Measurements from ENCODE around the gene GNL1.
A peak's percentile ranks its signal among the peaks of the same experiment; 100 is the strongest.

Gene GNL1

DNA sequence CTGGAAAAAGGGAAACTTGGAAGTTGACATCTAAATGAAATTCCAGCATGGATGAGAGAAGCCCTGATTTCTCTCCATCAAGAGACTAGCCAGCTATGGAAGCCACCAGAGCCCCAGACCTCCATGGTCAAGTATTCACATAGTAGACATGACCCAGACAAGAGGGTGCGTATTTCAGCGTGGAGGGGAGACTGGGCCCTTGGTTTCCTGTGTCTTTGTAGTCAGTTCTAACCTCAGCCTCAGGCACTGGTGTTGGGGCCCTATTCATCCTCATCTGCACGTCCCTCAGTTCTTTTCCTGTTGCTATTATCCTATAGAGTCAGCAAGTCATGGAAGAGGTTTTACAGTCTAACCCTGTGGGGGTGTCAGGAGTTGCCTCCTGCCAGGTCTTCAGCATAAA, 12.5 kb downstream of the GNL1 start:
- DNase-seq (ENCODE audit: extremely low spot score): no peak
- CTCF ChIA-PET: interaction anchor here (1.0 to 2.0 kb wide), 4 partner anchors 11 to 62 kb away, joined by 4 to 8 read pairs (median 6); no protein-coding TSS in a partner anchor
- TF ChIP-seq LEF1 (IDR thresholded peaks at IDR 0.05; ENCODE audit: borderline replicate concordance) (no peak), NFRKB (IDR thresholded peaks at IDR 0.05) (no peak), ZNF384 (IDR thresholded peaks at IDR 0.05) (no peak), BHLHE40 (IDR thresholded peaks at IDR 0.05; ENCODE audit: borderline replicate concordance) (no peak), SP1 (IDR thresholded peaks at IDR 0.05) (no peak), ELF4 (IDR thresholded peaks at IDR 0.05) (no peak)
- POLR2A ChIA-PET: interaction anchor here (3.0 kb wide), 1 partner anchor 12 kb away, joined by 17 read pairs; the partner anchor contains the start of genes GNL1 and PRR3

DNA sequence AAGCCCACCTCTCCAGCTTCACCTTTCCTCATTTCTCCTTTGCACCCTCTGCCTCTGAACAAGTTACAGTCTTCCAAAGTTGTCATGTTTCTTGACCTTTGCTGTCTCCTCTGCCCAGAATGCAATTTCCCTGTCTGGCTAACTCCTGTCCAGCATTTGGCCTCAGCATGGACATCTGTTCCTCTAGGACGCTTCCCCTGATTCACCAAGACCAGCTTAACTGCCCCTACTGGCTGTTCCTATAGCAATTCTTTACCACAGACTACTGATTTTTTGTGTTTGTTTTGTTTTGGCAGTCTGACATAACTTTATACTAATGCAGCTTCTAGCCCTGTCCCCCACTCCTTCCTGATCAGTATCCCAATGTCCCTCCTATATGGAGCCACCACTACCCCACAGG, 13.4 kb downstream of the GNL1 start:
- ChIA-PET CTCF (interaction anchor here (0.5 to 1.3 kb wide), 5 partner anchors 10 to 142 kb away, joined by 3 to 5 read pairs (median 4); no protein-coding TSS in a partner anchor), POLR2A (interaction anchor here (0.6 to 3.0 kb wide), 2 partner anchors 13 to 70 kb away, joined by 3 to 17 read pairs; partner anchors contain the start of genes GNL1 and PRR3)
- DNase-seq (ENCODE audit: extremely low spot score): no peak
- TF ChIP-seq FOXK2 (IDR thresholded peaks at IDR 0.05): no peak
- TF ChIP-seq L3MBTL2 (conservative IDR thresholded peaks at IDR 0.05): no peak
- no peak for TF ChIP-seq SP1 (IDR thresholded peaks at IDR 0.05)
- TF ChIP-seq BHLHE40 (IDR thresholded peaks at IDR 0.05; ENCODE audit: borderline replicate concordance): no peak

DNA sequence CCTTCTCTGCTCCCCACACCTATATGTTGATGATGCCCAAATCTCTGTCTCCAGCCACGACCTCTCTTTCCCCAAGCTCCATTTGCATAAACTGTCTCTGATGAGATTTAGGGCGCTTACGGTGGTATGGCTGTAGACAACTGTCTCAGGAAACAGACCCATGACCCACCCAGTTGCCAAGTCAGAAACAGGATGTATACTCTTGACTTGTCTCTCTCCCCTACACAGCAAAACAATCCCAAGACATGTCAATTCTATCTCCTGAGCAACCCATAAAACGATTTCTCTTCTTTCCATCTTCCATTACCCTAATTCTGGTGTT, 13.9 kb downstream of the GNL1 start:
- TF ChIP-seq SUZ12 (IDR thresholded peaks at IDR 0.05): no peak
- TF ChIP-seq LEF1 (IDR thresholded peaks at IDR 0.05; ENCODE audit: borderline replicate concordance): no peak
- TF ChIP-seq FOXM1 (IDR thresholded peaks at IDR 0.05; ENCODE audit: borderline replicate concordance): no peak
- TF ChIP-seq BHLHE40 (IDR thresholded peaks at IDR 0.05; ENCODE audit: borderline replicate concordance): no peak
- TF ChIP-seq, protein P1, sequence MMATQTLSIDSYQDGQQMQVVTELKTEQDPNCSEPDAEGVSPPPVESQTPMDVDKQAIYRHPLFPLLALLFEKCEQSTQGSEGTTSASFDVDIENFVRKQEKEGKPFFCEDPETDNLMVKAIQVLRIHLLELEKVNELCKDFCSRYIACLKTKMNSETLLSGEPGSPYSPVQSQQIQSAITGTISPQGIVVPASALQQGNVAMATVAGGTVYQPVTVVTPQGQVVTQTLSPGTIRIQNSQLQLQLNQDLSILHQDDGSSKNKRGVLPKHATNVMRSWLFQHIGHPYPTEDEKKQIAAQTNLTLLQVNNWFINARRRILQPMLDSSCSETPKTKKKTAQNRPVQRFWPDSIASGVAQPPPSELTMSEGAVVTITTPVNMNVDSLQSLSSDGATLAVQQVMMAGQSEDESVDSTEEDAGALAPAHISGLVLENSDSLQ (IDR thresholded peaks at IDR 0.05): no peak
- no peak for TF ChIP-seq SP1 (IDR thresholded peaks at IDR 0.05)
- no peak for TF ChIP-seq FOXA1 (IDR thresholded peaks at IDR 0.05)
- TF ChIP-seq L3MBTL2 (conservative IDR thresholded peaks at IDR 0.05): no peak
- TF ChIP-seq HDGF (IDR thresholded peaks at IDR 0.05; ENCODE audit: borderline replicate concordance): no peak
- no peak for TF ChIP-seq FOXK2 (IDR thresholded peaks at IDR 0.05)
- no peak for TF ChIP-seq ARNT (IDR thresholded peaks at IDR 0.05)
- no peak for TF ChIP-seq CTBP1 (IDR thresholded peaks at IDR 0.05; ENCODE audit: borderline replicate concordance)
- ChIA-PET CTCF (interaction anchor here (1.2 to 1.8 kb wide), 6 partner anchors 9 to 143 kb away, joined by 4 to 18 read pairs (median 8); no protein-coding TSS in a partner anchor), POLR2A (interaction anchor here (3.0 kb wide), 1 partner anchor 14 kb away, joined by 17 read pairs; the partner anchor contains the start of genes GNL1 and PRR3)
- DNase-seq (ENCODE audit: extremely low spot score): no peak

DNA sequence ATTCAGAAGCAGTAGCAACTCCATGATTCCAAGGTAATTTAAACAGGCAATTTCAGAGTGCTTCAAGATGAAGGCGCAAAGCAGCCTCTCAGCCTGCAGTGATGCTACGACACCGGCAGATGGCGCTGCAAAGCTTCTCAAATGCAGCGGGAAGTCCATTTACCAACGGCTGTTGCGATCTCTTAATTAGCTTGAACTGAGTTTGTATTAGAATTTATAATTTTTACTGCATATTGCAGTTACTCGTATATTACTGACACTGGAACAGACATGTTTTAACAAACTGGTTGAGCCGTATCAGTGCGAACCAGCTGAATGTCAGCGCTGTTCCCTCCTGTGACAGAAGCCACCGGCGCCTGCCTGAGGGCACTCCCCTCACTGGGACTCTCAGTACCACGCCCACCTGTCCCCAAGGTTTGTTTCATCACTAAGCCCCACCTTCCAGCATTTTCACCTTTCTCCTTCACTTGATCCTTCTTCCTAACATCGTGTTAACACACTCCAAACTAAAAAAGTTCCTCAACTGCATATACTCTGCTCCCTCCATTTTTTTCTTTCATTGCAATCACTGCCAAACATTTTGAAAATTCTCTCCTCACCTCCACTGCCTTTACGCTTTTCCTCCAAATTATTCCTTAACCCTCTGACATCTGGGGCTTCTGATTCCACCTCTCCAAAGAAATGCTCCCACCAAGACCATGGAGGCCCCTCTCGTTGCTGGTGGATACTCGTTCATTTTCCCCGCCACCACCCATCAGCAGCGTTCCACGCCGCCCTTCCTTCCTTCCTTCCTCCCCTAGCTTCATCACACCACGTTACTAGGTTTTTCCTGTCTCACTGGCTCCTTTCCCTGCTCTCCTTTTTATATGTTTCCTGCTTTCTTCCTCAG, 14.5 kb downstream of the GNL1 start:
- POLR2A ChIA-PET: interaction anchor here (0.6 to 3.0 kb wide), 5 partner anchors 14 to 134 kb away, joined by 3 to 17 read pairs (median 3); partner anchors contain the start of genes GNL1 and PRR3
- CTCF ChIA-PET: interaction anchor here (0.5 to 1.8 kb wide), 21 partner anchors 9 to 297 kb away, joined by 3 to 18 read pairs (median 4); partner anchors contain the start of gene ABCF1
- TF ChIP-seq NFRKB (IDR thresholded peaks at IDR 0.05) (no peak), HDGF (IDR thresholded peaks at IDR 0.05; ENCODE audit: borderline replicate concordance) (no peak)
- TF ChIP-seq, protein P1 (IDR thresholded peaks at IDR 0.05): no peak
- DNase-seq (ENCODE audit: extremely low spot score): peak; percentile 74

DNA sequence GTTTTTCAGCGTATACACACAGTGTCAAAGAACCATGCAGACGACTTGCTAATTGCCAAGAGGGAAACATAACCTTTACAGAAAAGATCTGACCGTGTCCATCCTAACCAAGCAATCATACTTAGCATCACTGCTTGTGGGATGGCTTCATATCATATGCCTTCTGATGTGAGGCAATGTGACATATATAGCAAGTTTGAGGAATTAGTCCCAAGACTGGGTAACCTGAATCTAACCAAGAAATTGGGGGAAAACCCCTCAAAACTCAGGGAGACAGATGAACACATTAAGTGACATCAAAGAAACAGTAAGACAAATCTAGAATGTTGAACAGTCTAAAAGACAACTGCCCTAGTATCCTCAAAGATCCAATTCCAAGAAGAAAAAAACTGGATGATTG, 18.4 kb downstream of the GNL1 start:
- TF ChIP-seq LEF1 (IDR thresholded peaks at IDR 0.05; ENCODE audit: borderline replicate concordance) (no peak), L3MBTL2 (conservative IDR thresholded peaks at IDR 0.05) (no peak), FOXK2 (IDR thresholded peaks at IDR 0.05) (no peak), SUZ12 (IDR thresholded peaks at IDR 0.05) (no peak), BHLHE40 (IDR thresholded peaks at IDR 0.05; ENCODE audit: borderline replicate concordance) (no peak), FOXM1 (IDR thresholded peaks at IDR 0.05; ENCODE audit: borderline replicate concordance) (no peak)
- TF ChIP-seq, protein P1 (IDR thresholded peaks at IDR 0.05): no peak
- ChIA-PET CTCF (no interaction called here), POLR2A (no interaction called here)
- DNase-seq (ENCODE audit: extremely low spot score): no peak

DNA sequence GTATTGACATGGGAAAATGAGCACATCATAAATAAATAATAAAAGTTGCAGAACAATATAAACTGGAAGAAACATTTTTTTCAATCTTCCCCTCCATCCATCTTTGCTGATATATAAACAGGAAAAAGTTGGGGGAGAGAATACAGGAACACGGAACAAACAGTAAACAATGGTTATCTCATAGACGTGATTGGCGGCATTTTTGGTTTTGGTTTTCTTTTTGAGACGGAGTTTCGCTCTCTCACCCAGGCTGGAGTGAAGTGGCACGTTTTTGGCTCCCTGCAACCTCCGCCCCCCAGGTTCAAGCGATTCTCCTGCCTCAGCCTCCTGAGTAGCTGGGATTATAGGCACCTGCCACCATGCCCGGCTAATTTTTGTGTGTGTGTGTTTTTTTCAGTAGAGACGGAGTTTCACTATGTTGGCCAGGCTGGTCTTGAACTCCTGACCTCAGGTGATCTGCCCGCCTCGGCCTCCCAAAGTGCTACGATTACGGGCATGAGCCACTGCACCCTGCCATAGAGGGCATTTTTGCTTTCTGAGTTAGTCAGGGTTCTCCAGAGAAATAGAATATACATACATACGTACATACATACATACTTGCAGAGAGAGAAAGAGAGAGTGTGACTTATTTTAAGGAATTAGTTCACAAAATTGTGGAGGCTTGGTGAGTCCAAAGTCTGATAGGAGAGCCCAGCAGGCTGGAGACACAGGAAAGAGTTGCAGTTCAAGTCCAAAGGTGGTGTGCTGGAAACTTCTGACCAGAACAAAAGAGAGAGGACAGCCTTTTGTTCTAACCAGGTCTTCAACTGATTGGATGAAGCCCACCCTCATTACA, 22.6 kb downstream of the GNL1 start:
- no peak for TF ChIP-seq BHLHE40 (IDR thresholded peaks at IDR 0.05; ENCODE audit: borderline replicate concordance)
- TF ChIP-seq FOXK2 (IDR thresholded peaks at IDR 0.05): no peak
- TF ChIP-seq, protein P1 (IDR thresholded peaks at IDR 0.05): no peak
- TF ChIP-seq FOXA1 (IDR thresholded peaks at IDR 0.05): no peak
- TF ChIP-seq LEF1 (IDR thresholded peaks at IDR 0.05; ENCODE audit: borderline replicate concordance): no peak
- no peak for TF ChIP-seq FOXM1 (IDR thresholded peaks at IDR 0.05; ENCODE audit: borderline replicate concordance)
- no peak for TF ChIP-seq TARDBP (IDR thresholded peaks at IDR 0.05)
- TF ChIP-seq ARNT (IDR thresholded peaks at IDR 0.05): no peak
- TF ChIP-seq SUZ12 (IDR thresholded peaks at IDR 0.05): no peak
- no peak for TF ChIP-seq HDGF (IDR thresholded peaks at IDR 0.05; ENCODE audit: borderline replicate concordance)
- no peak for TF ChIP-seq ZNF384 (IDR thresholded peaks at IDR 0.05)
- no peak for TF ChIP-seq ELF4 (IDR thresholded peaks at IDR 0.05)
- TF ChIP-seq NFRKB (IDR thresholded peaks at IDR 0.05): no peak
- no peak for TF ChIP-seq CTBP1 (IDR thresholded peaks at IDR 0.05; ENCODE audit: borderline replicate concordance)
- TF ChIP-seq L3MBTL2 (conservative IDR thresholded peaks at IDR 0.05): no peak
- no peak for TF ChIP-seq SP1 (IDR thresholded peaks at IDR 0.05)
- no peak for DNase-seq (ENCODE audit: extremely low spot score)
- ChIA-PET POLR2A (no interaction called here), CTCF (interaction anchor here (0.7 to 2.8 kb wide), 3 partner anchors 8 to 53 kb away, joined by 3 to 35 read pairs (median 13); no protein-coding TSS in a partner anchor)
